GM21825 (cell line): ENCODE results near the gene SYNDIG1.
"Not testable (repeated sequence)": the region's sequence is repeated elsewhere in the genome, so short reads cannot be mapped to it uniquely, and the experiment has no call there.

Experiments used
- ATAC-seq: cut with Tn5 transposase; IDR thresholded peaks from one replicate; pipeline ENCODE4 v1.9.1; 2021; ENCODE audit warnings: mild to moderate bottlenecking, moderate library complexity; ENCODE audit not compliant: unreplicated experiment

SYNDIG1 gene

DNA sequence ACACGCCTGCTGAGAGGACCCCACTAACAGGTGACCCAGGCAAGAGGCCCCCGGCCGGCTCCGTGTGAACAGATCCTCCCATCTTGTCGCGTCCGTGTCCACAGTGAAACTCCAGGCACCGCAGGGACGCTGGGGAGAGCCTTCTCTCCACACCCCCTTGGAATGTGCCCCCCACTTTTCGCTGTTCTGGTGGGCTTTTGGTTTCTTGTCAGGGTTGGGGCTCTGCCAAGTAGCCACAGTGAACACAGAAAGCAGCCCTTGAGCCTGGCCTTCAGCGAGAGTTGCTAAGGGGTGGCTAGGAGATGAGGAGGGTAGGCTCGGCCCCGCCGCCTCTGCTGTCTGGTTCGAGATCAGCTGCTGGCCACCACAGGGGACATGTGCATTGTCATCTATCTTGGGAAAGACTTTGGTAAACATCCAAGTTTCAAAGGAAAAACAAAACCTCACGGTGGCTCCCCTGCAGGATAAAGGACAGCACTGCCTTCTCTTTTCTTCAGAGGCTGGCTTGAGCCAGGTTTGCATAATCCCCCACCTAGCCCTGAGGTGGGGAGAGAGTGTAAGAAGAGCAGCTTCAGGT is 22.7 kb downstream of the SYNDIG1 start:
- ATAC-seq: no peak

DNA sequence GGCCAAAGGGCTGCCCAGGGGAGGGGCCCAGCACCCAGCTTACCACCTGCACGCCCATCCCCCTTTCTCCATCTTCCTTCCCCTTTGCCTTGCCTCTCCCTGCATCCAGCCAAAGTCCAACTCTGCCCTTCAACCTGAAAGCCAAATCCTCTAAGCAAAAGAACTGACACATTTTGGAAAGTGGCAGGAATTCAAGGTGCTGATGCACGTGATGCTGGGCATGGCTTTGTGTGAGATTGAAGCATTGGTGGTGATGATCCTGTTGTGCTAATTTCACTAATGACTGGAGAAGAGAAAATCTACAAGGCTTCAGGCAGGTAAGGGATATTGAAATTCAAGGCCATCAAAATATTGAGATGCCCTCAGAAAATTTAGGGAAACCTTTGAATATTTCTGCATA is 23.3 kb downstream of the SYNDIG1 start:
- no peak for ATAC-seq

DNA sequence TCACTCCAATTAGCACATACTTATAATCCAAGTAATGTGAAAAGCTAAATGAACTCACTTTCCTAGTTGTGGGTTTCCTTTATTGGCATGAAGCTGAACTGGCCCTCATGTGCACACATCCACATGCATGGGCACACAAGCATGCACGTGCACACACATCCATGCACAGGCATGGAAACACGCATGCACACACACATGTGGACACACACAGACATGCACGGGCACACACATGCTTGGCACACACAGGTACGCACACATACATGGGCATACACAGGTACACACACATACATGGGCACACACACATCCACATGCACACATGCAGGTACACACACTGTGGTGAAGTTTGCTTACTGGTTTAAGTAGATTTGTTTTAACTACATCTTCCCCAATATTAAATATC is 23.8 kb downstream of the SYNDIG1 start:
- ATAC-seq: no peak

DNA sequence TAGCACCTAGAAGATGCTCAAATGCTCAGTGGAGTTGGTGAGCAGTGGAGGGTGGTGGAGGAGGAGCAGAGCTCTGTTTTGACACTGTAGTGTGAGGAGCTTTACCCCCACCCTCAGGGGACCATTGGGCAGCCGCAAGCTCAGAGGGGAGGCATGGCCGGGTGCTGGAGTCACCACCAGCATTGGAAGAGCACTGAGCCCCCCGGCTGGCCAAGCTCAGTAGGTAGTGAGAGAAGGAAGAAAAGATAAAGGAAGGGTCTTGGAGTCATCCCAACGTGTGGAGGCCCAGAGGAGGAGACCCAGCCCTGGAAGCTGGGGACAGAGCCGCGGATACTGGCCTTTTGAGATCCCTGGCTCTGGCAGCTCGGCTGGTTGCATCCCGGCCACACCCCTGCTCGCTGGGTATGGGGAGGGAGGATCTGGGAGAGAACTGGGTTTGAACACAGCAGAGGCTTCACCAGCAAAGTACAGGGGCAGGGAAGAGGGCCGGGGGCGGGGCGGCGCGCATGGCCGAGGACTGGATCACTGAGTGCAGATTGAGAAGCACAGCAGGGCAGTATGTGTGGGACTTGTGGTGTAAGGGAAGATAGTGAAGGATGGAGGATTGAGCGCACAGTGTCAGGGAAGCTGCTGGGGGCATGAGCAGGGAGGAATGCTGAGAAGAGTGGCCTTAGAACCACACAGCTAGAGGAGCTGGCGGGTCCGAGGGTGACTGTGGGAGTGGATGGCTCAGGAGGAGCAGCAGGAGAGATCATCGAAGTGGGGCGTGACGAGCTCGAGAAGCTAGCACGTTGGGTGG is 24.4 kb downstream of the SYNDIG1 start:
- ATAC-seq: no peak

DNA sequence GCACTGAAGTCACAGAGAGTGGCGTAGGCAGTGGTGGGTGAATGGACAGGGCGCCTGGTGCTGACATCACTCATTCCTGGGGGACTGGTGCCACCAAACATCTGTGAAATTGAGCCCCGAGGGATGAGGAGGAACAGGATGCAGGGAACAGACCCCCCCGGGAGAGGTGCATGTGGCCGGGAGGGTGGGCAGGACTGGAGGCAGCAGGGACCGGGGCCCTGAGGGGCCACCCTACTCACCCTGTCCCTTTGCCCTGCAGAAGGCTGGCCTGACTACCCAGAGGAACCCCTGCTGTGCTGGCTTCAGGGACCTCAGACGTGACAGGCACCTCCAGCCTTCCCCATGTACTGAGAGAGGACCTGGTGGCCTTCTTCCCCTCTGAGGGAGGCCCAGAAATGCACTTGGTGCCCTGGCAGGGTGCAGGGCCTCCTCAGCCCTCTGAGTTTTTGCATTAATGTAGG is 25.1 kb downstream of the SYNDIG1 start:
- ATAC-seq: no peak

GRCh38 chr20:24495266-24495665 is 25.8 kb downstream of the SYNDIG1 start:
- ATAC-seq: no peak

- no peak for ATAC-seq
Measured at GRCh38 chr20:24497851-24498250, 28.4 kb downstream of the SYNDIG1 start.

DNA sequence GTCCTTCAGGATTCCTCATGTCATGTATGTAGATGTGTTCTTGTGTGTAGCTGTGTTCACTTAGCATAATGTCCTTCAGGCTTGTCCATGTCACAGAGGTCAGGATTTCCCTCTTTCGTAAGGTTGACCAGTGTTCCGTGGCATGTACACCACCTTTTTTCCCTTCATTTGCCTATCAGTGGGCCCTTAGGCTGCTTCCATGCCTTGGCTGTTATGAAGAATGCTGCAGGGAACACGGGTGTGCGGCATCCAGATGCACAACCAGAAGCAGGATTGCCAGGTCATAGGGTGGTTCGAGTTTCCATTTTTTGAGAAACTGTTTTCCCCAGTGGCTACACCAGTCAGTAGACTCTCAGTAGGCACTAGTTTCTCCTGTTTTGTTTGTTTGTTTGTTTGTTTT is 29.2 kb downstream of the SYNDIG1 start:
- no peak for ATAC-seq

GRCh38 chr20:24499472-24499871 is 30.0 kb downstream of the SYNDIG1 start:
- ATAC-seq: no peak

DNA sequence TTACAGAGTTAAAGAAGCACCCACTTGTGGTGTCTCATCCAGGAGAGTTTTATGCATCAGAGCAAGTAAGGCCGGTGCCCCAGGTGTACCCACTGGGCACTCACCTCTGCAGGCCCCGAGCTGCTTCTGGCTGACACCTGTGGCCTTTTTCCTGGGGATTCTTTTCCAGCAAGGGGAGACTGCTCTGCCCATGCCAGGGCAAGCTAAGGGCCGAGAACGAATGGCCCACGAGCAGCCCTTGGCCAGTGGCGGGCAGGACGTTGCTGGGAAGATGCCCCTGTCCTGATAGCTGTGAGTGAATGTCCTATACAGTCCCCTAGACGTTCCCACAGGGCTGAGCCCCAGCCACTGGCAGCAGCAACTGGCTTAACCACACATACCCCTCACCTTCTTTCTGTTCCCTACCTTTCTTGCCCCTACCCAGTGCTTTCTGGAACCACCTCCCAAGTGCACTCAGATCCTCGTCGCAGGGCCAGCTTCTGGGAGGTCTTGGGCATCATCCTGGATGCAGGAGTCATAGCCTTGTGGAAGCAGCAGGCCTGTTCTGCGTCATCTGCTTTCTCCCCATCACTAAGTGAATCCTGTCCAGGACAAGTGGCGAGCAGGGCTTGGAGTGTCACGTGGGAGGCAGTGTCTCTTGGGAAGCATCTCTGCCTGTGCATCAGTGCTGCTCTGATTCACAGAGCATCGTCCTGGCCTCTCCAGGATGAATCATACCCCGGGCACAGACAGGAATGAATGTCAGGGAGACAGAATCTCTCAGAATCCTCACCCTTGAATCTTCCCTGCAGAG is 32.5 kb downstream of the SYNDIG1 start:
- no peak for ATAC-seq

GRCh38 chr20:24502661-24503060 is 33.2 kb downstream of the SYNDIG1 start:
- ATAC-seq: no peak

- ATAC-seq: no peak
Measured at GRCh38 chr20:24503352-24503931, 34.0 kb downstream of the SYNDIG1 start.

DNA sequence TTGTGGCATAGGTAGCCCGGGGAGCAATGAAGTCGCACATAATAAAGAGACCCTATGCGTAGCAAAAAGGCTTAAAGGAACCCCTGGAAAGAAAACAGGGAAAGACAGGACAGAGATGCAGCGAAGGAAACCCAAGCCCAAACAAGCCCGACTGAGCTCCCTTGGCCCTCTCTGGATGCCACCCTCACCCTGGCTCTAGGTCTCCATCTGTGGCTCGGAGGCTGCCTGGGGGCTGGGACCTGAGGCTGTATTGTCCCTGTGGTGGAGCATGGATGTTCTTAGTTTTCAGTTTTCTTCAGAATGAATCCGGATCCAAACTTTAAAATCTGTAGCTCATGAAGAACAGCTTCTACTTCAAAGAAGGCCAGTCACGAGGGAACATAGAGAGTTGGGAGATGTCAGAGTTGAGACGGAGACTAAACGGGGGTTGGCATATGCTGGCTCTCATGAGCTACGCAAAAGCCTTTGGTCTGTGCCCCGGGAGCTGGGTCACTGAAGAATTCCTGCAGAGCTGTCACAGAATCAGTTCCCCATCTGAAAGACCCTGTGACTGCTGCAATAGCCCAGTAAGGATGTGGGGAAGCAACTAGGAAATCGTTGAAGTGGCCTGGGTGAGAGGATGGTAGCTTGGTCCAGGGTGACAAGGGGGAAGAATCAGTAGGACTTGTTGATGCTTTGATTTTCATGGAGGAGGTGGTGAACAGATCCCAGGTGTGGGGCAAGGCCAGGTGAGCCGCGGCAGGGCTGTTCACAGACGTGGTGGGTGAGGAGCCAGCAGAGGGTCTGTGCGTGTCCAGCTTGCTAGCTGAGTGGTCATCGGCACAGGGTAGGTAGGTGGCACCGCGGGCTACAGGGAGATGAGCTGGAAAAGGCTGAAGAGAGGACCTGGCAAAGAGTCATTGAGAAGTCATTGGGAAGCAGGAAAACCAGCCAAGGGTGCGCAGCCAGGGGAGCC is 35.2 kb downstream of the SYNDIG1 start:
- no peak for ATAC-seq

- ATAC-seq: no peak
Measured at GRCh38 chr20:24506146-24506545, 36.7 kb downstream of the SYNDIG1 start.

DNA sequence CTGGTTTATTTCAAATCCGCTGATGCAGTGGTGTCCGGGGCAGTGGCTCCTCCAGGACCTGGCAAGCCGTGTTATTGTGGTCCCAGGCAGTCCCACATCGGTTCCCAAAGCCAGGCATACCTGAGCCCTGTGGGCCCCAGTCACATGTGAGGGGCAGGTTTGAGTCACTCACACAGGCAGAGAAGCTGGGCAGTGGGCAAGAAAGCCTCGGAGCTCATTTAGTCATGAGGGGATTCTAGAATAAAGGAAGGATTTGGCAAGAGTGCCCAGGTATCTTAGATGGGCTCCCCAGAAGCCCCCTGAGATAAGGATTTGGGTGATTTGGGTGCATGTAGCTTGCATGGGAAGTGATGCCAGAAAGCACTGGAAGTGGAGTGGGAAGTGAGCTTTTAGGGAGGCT is 37.3 kb downstream of the SYNDIG1 start:
- no peak for ATAC-seq

DNA sequence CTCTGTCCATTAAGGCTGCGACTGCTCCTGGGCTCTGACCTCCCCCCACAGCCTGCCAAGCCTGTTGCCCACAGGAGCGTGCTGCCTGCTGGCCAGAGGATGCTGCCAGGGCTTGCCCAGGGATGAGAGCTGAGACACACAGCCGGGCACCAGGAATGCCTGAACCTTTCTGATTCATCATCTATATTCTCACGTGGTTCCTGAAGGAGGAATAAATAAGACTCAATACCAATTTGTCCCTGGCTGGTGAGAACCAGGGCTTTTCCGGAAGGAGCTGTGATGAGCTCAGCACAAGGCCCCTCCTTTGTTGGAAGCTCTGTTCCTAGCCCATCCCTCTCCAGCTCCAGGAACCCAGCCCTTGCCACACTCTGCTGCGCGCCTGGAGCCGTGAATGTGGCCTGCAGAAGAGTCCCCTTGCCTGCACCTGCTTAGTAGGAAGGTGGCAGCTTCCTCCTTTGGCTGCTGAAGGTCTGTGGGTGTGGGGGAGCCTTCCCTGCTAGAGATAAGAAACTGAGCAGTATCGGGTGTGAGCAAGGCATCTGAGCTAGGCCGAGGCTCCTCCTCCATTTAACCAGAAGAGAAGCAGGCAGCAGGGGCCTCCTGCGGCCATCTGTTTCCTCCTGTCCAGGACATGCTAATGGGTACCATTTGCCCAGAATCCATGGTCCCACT is 37.9 kb downstream of the SYNDIG1 start:
- ATAC-seq: no peak

DNA sequence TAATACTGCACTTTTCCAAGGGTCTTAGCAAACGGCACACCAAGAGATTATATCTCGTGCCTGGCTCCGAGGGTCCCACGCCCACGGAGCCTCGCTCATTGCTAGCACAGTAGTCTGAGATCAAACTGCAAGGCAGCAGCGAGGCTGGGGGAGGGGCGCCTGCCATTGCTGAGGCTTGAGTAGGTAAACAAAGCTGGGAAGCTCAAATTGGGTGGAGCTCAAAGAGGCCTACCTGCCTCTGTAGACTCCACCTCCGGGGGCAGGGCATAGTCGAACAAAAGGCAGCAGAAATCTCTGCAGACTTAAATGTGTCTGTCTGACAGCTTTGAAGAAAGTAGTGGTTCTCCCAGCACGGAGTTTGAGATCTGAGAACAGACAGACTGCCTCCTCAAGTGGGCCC is 43.0 kb downstream of the SYNDIG1 start:
- ATAC-seq: not testable (repeated sequence)

- no peak for ATAC-seq
Measured at GRCh38 chr20:24518515-24518914, 49.1 kb downstream of the SYNDIG1 start.

DNA sequence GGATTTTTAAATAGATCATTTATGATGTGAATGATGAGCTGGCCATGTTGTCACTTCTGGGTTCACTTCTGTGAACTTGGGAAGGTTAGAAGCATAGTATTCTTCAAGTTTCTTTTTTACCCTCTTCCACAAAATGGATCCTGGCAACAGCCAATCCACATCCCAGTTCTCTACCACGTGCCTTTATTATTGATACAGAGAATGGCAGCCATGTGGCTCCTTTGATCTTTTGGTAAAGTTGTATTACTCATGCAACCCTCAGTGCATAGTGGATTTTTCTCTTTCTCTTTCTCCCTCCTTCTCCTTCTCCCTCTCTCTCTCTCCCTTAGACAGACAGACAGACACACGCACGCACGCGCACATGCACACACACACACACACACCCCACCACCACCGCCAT is 50.0 kb downstream of the SYNDIG1 start:
- no peak for ATAC-seq

GRCh38 chr20:24521032-24521431 is 51.6 kb downstream of the SYNDIG1 start:
- no peak for ATAC-seq
